Dedifferentiated amniotic fluid mesenchymal stem cell (primary cell): ENCODE measurements around the gene STK26.
"Not testable (repeated sequence)": the region's sequence is repeated elsewhere in the genome, so short reads cannot be mapped to it uniquely, and the experiment has no call there.

Experiments
- DNase-seq: peaks from one replicate; pipeline ENCODE4 v3.0.0-alpha.2; 2016; ENCODE audit errors: extremely low spot score

STK26 gene

DNA sequence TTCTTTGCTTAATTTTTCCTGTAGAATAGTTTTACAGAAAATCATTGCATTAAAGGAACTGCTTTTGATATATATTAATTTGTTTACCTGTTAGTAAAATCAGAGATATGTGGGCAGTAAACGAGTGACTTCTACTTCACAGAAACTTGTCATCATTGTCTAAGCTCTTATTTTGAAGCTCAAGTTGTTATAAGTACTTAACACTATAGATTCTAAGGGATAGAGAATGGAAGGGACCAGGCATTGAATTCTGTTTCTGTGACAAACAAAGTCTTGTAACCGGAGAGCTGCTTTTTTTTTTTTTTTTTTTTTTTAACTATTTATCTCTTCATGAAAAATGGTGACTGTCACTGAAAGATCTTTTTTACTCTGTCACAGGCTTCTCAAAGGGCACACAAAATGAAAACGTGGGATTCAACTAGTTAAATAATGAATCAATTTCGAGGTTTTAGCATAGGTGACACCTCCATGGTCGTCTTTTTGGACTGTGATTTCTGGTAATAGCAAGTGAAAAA lies 14.4 kb downstream of the STK26 start:
- no peak for DNase-seq

DNA sequence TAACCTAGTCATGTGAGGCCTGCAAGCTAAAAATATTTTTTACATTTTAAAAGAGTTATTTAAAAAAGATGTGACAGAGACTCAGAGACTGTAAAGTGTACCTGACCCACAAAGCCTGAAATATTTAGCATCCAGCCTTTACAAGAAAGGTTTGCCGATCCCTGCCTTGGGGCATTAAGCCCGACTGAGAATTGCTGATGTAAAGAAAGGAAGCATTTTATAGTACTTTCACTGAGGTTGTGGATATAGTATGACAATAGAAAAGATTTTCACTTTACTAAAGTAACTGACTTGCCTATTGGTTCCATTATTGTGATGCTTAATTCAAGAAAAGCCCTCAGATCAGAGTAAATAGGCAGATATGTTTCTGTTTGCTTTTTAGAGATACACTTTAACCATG lies 17.0 kb downstream of the STK26 start:
- DNase-seq: no peak

DNA sequence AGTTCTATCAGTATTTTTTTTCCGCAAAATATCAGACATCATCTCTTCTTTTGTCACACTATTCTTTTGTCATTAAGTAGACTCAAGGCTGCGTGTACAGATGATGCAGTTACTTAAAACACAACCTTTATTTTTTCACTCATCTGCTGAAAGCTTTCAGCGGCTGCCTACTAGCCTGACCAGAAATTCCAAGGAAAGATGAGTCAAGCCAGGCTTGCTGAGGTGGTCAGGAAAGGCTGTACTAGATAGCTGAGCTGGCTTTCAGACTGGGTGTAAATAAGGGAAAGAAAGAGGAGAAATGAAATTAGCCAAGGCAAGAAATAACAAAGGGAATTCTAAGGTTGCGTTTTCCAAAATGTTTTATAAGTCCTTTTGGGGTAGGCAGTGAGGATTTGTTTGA lies 17.9 kb downstream of the STK26 start:
- DNase-seq: peak; percentile 20

- DNase-seq: no peak
These were observed 20.9 kb downstream of the STK26 start for GRCh38 chrX:132043977-132044376.

- DNase-seq: no peak
These were observed 21.9 kb downstream of the STK26 start for GRCh38 chrX:132044953-132045352.

DNA sequence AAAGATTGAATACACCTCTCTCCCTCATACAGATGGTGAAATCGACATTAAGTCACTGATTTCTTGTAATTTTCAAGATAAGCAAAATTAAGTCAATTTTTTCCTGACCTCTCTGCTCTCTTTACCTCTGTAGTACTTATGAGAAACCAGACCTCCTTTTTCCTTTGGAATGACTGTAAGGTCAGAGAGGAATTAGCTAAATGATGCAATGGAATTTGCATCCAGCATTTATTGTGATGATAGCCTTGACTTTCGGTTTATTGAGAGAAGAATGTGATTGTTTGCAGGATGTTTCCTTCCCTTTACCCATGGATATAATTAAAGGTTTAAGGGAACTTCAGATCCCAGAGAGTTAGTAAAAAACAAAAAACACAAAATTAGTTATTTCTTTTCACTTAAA lies 22.4 kb downstream of the STK26 start:
- DNase-seq: no peak

- no peak for DNase-seq
These were observed 23.4 kb downstream of the STK26 start for GRCh38 chrX:132046533-132046932.

- DNase-seq: not testable (repeated sequence)
These were observed 28.7 kb downstream of the STK26 start for GRCh38 chrX:132051778-132052177.

DNA sequence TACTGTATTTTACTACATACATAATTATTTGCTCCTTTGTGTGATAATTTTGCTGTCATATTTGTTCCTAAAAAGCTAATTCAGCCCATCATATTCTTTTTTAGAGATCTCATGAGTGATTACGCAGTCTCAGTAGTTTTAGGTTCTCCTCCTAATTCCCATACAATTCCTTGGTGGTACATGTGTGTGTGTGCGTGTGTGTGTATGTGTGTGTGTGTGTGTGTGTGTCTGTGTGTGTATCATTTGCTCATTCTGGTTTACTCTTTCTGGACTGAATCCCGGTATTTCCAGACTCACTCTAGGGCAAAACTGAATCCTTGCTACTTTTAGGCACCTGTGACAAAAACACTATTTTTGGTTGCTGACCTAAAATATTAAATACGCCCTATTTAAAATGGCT lies 34.9 kb downstream of the STK26 start:
- no peak for DNase-seq

GRCh38 chrX:132058975-132059374 lies 35.9 kb downstream of the STK26 start:
- DNase-seq: no peak

DNA sequence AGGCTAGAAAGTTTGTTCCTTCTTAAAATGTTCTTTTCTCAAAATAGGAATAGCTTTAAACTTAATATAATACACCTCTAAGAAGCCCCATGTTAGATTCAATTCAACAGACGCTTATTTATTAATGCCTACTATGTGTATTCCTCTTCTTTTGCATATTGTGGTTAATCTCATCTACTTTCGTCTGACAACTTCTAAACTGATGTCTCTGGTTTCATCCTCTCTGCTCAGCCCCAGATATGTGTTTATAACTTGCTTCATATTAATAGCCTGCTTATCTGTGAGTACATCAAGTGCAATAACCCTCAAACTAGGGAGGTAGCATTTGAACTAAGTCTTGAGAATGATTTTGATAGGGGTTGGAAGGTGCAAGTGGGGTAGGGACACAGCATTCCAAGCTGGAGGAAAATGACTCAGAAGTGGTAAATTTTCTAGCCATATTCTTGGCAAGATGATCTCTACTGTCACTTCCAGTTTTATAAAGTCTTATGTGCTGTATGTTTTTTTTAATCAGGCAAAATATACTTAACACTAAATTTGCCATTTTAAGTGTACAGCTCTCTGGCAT lies 37.0 kb downstream of the STK26 start:
- no peak for DNase-seq

GRCh38 chrX:132063334-132063733 lies 40.2 kb downstream of the STK26 start:
- no peak for DNase-seq

DNA sequence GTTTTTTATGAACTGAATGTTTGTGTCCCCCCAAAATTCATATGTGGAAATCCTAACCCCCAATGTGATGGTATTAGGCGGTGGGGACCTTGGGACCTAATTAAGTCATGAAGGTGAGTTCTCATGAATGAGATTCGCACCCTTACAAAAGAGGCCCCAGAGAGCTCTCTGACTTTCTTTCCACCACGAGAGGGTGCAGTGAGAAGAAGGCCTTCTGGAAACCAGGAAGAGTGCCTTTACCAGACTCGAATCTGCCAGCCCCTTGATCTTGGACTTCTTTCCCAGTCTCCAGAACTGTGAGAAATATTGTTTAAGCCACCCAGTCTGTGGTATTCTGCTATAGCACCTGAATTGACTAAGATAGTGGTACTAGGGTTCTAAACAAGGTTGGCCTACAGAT lies 40.8 kb downstream of the STK26 start:
- no peak for DNase-seq

DNA sequence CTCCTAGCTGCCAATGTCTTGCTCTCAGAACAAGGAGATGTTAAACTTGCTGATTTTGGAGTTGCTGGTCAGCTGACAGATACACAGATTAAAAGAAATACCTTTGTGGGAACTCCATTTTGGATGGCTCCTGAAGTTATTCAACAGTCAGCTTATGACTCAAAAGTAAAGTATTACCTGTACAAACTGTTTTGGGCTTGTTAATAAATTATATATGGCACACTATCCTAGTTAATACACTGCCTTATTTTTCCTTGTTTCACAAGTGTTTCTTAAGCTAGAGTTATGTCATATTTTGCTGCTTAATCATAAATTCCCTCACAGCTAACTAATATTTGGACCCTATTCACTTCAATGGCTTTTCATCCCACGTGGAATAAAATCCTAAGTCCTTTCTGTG lies 45.3 kb downstream of the STK26 start:
- DNase-seq: no peak

DNA sequence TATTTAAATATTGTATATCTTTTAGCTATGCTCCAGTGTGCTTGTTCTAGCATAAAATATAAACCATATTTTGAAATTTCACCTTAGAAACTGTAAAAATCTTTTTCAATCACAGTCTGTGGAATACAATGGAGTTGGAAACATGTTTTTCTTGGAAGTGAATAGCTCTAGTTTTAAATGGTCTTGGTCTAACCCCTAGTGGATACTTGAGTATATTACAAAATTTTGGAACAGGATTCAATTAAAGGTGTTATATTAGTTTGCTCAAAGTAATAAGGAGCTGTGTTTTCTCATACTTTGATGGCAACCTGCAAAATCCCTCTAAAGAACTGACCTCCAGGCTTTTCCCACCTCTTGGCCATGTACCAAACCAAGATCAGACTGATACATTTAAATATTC lies 48.2 kb downstream of the STK26 start:
- no peak for DNase-seq

GRCh38 chrX:132077414-132077813 lies 54.3 kb downstream of the STK26 start:
- no peak for DNase-seq

GRCh38 chrX:132077912-132078311 lies 54.8 kb downstream of the STK26 start:
- no peak for DNase-seq

DNA sequence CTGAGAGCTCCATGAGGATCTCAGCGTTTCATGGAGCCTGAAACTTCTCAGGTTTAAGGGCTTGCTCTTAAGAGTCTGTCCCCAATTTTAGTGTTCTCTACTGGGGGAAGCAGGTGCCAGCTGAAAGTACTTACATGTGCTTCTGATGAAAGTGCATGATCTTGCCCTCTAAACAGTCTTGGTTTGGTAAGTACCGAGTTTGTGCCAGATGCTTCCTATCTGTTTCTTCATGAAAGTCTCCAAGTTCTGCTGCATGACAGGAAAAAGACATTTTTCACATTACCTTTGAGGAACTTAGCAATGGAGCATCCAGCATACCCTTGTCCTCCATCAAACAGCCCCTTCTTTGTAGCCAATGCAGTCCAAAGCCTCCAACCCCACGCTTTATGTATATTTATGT lies 62.7 kb downstream of the STK26 start:
- DNase-seq: no peak

DNA sequence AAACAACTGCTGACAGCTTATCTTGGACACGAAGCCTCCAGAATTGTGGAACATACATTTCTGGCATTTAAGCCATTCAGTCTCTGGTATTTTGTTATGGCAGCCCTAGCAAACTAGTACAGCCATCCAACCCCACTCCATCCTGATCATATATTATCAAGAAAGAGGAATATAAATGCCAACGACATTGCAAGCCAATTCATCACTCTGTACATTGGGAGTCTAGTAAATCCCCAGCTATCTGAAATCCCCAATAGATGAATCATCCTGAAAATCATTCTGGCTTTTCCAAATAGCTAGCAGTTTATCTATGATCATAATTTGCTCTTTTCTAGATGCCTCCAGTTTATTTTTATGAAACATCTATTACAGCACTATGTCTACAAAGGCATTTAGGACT lies 63.6 kb downstream of the STK26 start:
- DNase-seq: no peak

DNA sequence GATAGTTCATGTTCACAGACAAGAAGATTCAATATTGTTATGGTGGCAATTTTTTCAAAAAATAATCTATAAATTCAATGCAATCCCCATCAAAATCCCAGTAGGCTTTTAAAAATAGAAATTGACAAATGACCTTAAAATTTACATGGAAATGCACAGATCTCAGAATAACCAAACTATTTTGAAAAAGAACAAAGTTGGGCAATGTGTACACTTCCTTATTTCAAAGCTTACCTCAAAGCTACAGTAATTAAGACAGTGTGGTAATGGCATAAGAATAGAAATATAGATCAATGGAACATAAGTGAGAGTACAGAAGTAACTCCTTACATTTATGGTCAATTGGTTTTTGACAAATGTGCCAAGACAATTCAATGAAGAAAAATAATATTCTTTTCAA lies 65.8 kb downstream of the STK26 start:
- no peak for DNase-seq

DNA sequence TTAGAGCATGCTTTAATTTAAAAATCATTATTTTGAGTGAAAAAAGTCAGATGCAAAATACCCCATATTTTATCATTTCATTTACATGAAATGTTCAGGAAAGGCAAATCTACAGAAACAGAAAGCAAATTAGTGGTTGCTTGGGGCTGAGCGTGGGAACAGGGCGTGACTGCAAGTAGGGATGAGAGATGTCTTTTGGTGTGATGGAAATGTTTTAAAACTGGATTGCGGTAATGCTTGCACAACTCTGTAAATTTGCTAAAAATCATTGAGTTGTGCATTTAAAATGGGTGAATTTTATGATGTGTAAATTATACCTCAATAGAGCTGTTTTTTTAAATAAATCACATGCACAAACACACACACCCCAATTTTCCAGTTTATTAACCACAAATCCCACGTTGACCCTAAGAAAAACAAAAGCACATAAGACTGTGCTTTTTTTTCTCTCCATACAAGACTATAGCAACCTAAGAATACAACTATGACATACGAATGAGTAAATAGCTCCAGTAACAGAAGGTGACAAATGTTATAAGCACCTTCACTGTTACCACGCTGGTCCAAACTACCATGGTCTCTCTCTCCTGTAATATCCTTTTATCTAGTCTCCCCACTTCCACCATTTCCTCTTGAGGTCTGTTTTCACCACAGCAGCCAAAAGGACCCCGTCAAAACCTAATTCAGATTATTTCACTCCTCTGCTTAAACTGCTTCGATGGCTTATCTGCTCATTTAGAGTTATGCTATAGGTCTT lies 67.5 kb downstream of the STK26 start:
- no peak for DNase-seq

- peak; percentile 73 for DNase-seq
These were observed 69.5 kb downstream of the STK26 start for GRCh38 chrX:132092439-132093065.

GRCh38 chrX:132093239-132093860 lies 70.2 kb downstream of the STK26 start:
- no peak for DNase-seq
